ENCODE measurements around the gene CHD5.

GRCh38 chr1:6113745-6114144 lies 66.4 kb downstream of the CHD5 start:
- TF ChIP-seq EZH2 (optimal IDR thresholded peaks at IDR 0.05; ENCODE audit: low read depth, low read length), result no peak
- no peak for TF ChIP-seq CTCF (IDR thresholded peaks at IDR 0.05; ENCODE audit: low read length)

All from MM.1S (cell line).